ENCODE results near the gene MAP3K13.

DNA sequence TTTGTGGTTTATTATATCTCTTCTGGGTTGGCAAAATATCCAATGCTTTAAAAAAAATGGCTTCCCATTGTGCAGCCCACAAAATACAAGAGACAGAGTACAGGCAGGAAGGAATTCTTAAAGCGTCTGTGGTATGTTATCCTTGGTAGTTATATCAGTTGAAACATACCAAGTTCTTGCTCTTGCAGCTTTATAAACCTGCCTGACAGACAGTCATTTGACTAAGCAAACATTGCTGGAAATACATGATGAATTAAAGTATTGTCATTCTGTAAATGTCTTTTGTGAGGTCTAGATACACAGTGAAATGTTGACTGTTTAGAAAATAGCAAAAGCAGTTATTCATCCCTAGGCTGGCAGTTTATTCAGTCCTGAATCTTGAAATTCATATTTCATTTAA, 44.8 kb upstream of the MAP3K13 start:
- TF ChIP-seq, protein P1, sequence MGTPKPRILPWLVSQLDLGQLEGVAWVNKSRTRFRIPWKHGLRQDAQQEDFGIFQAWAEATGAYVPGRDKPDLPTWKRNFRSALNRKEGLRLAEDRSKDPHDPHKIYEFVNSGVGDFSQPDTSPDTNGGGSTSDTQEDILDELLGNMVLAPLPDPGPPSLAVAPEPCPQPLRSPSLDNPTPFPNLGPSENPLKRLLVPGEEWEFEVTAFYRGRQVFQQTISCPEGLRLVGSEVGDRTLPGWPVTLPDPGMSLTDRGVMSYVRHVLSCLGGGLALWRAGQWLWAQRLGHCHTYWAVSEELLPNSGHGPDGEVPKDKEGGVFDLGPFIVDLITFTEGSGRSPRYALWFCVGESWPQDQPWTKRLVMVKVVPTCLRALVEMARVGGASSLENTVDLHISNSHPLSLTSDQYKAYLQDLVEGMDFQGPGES (IDR thresholded peaks at IDR 0.05) = no peak
- TF ChIP-seq, protein P2, sequence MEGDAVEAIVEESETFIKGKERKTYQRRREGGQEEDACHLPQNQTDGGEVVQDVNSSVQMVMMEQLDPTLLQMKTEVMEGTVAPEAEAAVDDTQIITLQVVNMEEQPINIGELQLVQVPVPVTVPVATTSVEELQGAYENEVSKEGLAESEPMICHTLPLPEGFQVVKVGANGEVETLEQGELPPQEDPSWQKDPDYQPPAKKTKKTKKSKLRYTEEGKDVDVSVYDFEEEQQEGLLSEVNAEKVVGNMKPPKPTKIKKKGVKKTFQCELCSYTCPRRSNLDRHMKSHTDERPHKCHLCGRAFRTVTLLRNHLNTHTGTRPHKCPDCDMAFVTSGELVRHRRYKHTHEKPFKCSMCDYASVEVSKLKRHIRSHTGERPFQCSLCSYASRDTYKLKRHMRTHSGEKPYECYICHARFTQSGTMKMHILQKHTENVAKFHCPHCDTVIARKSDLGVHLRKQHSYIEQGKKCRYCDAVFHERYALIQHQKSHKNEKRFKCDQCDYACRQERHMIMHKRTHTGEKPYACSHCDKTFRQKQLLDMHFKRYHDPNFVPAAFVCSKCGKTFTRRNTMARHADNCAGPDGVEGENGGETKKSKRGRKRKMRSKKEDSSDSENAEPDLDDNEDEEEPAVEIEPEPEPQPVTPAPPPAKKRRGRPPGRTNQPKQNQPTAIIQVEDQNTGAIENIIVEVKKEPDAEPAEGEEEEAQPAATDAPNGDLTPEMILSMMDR (IDR thresholded peaks at IDR 0.05 in 2 of 3, conservative IDR thresholded peaks at IDR 0.05 in 1 of 3; ENCODE audit: control insufficient read depth in 2 of 3, extremely low read depth in 1 of 3, insufficient read depth in 1 of 3, low read depth in 3 of 3, low read length in 3 of 3) = no peak

All from GM12878 (cell line).